HepG2 (cell line): ENCODE measurements around the gene BEND3. TPM values are rescaled to one million over a fixed set of nuclear protein-coding genes. Genes with fewer than 3 reads are reported as not detected.

Experiments
- ESRRA ChIP-seq: sonication (generic); formaldehyde crosslinking; IDR thresholded peaks from 2 replicates; pipeline ENCODE4 v1.5.1; 2020; ENCODE audit warnings: mild to moderate bottlenecking, low read depth, missing genetic modification reagents
- ETV6 ChIP-seq: sonication (generic); formaldehyde crosslinking; conservative IDR thresholded peaks from 2 replicates; pipeline ENCODE4 v1.4.0; 2020; ENCODE audit warnings: missing genetic modification reagents
- HNF1B ChIP-seq: sonication (generic); formaldehyde crosslinking; IDR thresholded peaks from 2 replicates; pipeline ENCODE4 v1.5.1; 2020; ENCODE audit warnings: mild to moderate bottlenecking, moderate library complexity, missing genetic modification reagents
- ISX ChIP-seq: sonication (generic); formaldehyde crosslinking; conservative IDR thresholded peaks from 2 replicates; pipeline ENCODE4 v1.5.0; 2020; ENCODE audit warnings: missing genetic modification reagents
- MAF1 ChIP-seq: sonication (generic); formaldehyde crosslinking; IDR thresholded peaks from 2 replicates; pipeline ENCODE4 v1.5.0; 2020; ENCODE audit warnings: missing genetic modification reagents, borderline replicate concordance
- MAFF ChIP-seq: IDR thresholded peaks from 2 replicates; pipeline ENCODE4 v1.6.1; 2011; ENCODE audit warnings: low read depth, low read length, improper control_type of control experiment
- NFE2L2 ChIP-seq: fragments of 150-350 bp; IDR thresholded peaks from 2 replicates; pipeline ENCODE4 v1.6.1; 2014; ENCODE audit warnings: low read length
- PCBP2 ChIP-seq: fragments of 200-400 bp; formaldehyde crosslinking; optimal IDR thresholded peaks from 2 replicates; pipeline ENCODE3; 2018; ENCODE audit warnings: low read length, low read depth; ENCODE audit not compliant: poor library complexity, severe bottlenecking
- PHF21A ChIP-seq: sonication (generic); formaldehyde crosslinking; IDR thresholded peaks from 2 replicates; pipeline ENCODE4 v1.5.0; 2020; ENCODE audit warnings: mild to moderate bottlenecking, missing genetic modification reagents
- PLRG1 ChIP-seq: fragments of 450-650 bp; conservative IDR thresholded peaks from 2 replicates; pipeline ENCODE4 v1.6.1; 2016
- REXO4 ChIP-seq: sonication (generic); formaldehyde crosslinking; IDR thresholded peaks from 2 replicates; pipeline ENCODE4 v1.8.0; 2022; ENCODE audit warnings: missing genetic modification reagents, mild to moderate bottlenecking, borderline replicate concordance
- ZNF484 ChIP-seq: sonication (generic); formaldehyde crosslinking; IDR thresholded peaks from 2 replicates; pipeline ENCODE4 v1.5.1; 2020; ENCODE audit warnings: mild to moderate bottlenecking, low read depth, missing genetic modification reagents, borderline replicate concordance
- ZNF749 ChIP-seq: sonication (generic); formaldehyde crosslinking; IDR thresholded peaks from 2 replicates; pipeline ENCODE4 v1.8.0; 2022; ENCODE audit warnings: mild to moderate bottlenecking, missing genetic modification reagents, moderate library complexity, borderline replicate concordance
- ZNF770 ChIP-seq: sonication (generic); formaldehyde crosslinking; IDR thresholded peaks from 2 replicates; pipeline ENCODE4 v1.5.0; 2020; ENCODE audit warnings: mild to moderate bottlenecking, missing genetic modification reagents
- ZNF841 ChIP-seq: sonication (generic); formaldehyde crosslinking; IDR thresholded peaks from 2 replicates; pipeline ENCODE4 v1.8.1; 2023; ENCODE audit warnings: missing genetic modification reagents, borderline replicate concordance
- polyA plus RNA-seq, 8 experiments: library from polyadenylated mRNA; depleted of rRNA in 3 of 8; stranded (reverse) in 7 of 8; unstranded in 1 of 8; fragments of >200 nt; fragmentation: Illumina TruSeq in 4 of 8; extraction: Trizol in 4 of 8; gene quantifications; 2 replicates each; pipeline versions ENCODE4 v1.2.1 to v1.2.3, GENCODE V29; 2011 to 2016; ENCODE audit warnings: low read depth in 4 of 8, missing spikeins in 1 of 8, mixed read lengths in 1 of 8; ENCODE audit not compliant: insufficient read depth in 1 of 8
- total RNA-seq, 5 experiments: library from RNA; depleted of rRNA; stranded (reverse); fragments of >200 nt; fragmentation: Illumina TruSeq; extraction: Trizol; gene quantifications; 2 replicates each; pipeline ENCODE4 v1.2.3, GENCODE V29; 2016; ENCODE audit warnings: low read depth in 1 of 5
- TF ChIP-seq, protein P1 (sequence below): IDR thresholded peaks from 2 replicates; pipeline ENCODE4 v1.6.1; 2016; ENCODE audit warnings: mild to moderate bottlenecking
- TF ChIP-seq, protein P2 (sequence below): sonication (generic); formaldehyde crosslinking; IDR thresholded peaks from 2 replicates; pipeline ENCODE4 v1.5.0; 2020; ENCODE audit warnings: mild to moderate bottlenecking, missing genetic modification reagents
- TF ChIP-seq, protein P3 (sequence below): sonication (generic); formaldehyde crosslinking; IDR thresholded peaks from 2 replicates; pipeline ENCODE4 v1.4.0; 2020; ENCODE audit warnings: missing genetic modification reagents, mild to moderate bottlenecking, borderline replicate concordance

Gene BEND3
- total and polyA plus RNA-seq, 2 of the 13 experiments (the other 11 are each of a cell fraction or from before 2014, with no cell fraction given): 1.4 to 5.8 TPM

DNA sequence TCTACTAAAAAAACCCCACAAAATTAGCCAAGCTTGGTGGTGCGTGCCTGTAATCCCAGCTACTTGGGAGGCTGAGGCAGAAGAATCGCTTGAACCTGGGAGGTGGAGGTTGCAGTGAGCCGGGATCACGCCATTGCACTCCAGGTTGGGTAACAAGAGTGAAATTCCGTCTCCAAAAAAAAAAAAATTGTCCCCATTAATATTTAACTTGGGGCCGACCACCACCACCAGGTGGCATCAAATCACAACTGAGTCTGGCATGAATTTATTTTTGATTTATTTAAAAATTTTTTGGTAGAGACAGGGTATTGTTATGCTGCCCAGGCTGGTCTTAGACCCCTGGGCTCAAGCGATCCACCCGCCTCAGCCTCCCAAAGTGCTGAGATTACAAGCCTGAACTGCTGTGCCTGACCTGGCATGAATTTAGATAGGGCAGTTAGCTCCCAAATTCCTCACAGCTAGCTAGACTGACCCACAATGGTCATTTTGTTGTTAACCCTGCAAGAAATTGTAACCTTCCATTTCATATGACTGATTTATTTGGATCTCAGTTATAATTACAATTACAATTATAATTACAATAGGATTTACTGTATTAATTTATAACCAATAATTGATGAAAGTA lies 17.1 kb upstream of the BEND3 start (continued):
- TF ChIP-seq PHF21A (CRISPR knock-in tag) (no peak), ZNF749 (CRISPR knock-in tag) (no peak), ZNF484 (CRISPR knock-in tag) (no peak), ETV6 (CRISPR knock-in tag) (no peak), ESRRA (no peak), MAFF (no peak), NFE2L2 (no peak), PCBP2 (no peak), ZNF841 (CRISPR knock-in tag) (no peak), PLRG1 (no peak), ZNF770 (CRISPR knock-in tag) (peak; percentile 58), ISX (CRISPR knock-in tag) (no peak), MAF1 (CRISPR knock-in tag) (no peak), HNF1B (CRISPR knock-in tag) (peak; percentile 67), REXO4 (CRISPR knock-in tag) (no peak)
- TF ChIP-seq, protein P1, sequence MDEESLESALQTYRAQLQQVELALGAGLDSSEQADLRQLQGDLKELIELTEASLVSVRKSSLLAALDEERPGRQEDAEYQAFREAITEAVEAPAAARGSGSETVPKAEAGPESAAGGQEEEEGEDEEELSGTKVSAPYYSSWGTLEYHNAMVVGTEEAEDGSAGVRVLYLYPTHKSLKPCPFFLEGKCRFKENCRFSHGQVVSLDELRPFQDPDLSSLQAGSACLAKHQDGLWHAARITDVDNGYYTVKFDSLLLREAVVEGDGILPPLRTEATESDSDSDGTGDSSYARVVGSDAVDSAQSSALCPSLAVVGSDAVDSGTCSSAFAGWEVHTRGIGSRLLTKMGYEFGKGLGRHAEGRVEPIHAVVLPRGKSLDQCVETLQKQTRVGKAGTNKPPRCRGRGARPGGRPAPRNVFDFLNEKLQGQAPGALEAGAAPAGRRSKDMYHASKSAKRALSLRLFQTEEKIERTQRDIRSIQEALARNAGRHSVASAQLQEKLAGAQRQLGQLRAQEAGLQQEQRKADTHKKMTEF (CRISPR knock-in tag): peak; percentile 34; the same call in 1 of the 2 replicates
- TF ChIP-seq, protein P2, sequence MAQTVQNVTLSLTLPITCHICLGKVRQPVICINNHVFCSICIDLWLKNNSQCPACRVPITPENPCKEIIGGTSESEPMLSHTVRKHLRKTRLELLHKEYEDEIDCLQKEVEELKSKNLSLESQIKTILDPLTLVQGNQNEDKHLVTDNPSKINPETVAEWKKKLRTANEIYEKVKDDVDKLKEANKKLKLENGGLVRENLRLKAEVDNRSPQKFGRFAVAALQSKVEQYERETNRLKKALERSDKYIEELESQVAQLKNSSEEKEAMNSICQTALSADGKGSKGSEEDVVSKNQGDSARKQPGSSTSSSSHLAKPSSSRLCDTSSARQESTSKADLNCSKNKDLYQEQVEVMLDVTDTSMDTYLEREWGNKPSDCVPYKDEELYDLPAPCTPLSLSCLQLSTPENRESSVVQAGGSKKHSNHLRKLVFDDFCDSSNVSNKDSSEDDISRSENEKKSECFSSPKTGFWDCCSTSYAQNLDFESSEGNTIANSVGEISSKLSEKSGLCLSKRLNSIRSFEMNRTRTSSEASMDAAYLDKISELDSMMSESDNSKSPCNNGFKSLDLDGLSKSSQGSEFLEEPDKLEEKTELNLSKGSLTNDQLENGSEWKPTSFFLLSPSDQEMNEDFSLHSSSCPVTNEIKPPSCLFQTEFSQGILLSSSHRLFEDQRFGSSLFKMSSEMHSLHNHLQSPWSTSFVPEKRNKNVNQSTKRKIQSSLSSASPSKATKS (CRISPR knock-in tag): no peak
- TF ChIP-seq, protein P3, sequence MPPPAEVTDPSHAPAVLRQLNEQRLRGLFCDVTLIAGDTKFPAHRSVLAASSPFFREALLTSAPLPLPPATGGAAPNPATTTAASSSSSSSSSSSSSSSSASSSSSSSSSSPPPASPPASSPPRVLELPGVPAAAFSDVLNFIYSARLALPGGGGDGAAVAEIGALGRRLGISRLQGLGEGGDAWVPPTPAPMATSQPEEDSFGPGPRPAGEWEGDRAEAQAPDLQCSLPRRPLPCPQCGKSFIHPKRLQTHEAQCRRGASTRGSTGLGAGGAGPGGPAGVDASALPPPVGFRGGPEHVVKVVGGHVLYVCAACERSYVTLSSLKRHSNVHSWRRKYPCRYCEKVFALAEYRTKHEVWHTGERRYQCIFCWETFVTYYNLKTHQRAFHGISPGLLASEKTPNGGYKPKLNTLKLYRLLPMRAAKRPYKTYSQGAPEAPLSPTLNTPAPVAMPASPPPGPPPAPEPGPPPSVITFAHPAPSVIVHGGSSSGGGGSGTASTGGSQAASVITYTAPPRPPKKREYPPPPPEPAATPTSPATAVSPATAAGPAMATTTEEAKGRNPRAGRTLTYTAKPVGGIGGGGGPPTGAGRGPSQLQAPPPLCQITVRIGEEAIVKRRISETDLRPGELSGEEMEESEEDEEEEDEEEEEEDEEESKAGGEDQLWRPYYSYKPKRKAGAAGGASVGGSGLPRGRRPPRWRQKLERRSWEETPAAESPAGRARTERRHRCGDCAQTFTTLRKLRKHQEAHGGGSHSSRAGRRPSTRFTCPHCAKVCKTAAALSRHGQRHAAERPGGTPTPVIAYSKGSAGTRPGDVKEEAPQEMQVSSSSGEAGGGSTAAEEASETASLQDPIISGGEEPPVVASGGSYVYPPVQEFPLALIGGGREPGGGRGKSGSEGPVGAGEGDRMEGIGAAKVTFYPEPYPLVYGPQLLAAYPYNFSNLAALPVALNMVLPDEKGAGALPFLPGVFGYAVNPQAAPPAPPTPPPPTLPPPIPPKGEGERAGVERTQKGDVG (CRISPR knock-in tag): no peak
